ENCODE results near the gene HMG20A. TPM values are rescaled to one million over a fixed set of nuclear protein-coding genes. Genes with fewer than 3 reads are reported as not detected.
A peak's percentile ranks its signal among the peaks of the same experiment; 100 is the strongest.

Gene HMG20A
- total and polyA plus RNA-seq, 10 of the 15 experiments (the other 5 are each of a cell fraction or from before 2014, with no cell fraction given) = 30.0 to 98.7 (median 46.8) TPM

DNA sequence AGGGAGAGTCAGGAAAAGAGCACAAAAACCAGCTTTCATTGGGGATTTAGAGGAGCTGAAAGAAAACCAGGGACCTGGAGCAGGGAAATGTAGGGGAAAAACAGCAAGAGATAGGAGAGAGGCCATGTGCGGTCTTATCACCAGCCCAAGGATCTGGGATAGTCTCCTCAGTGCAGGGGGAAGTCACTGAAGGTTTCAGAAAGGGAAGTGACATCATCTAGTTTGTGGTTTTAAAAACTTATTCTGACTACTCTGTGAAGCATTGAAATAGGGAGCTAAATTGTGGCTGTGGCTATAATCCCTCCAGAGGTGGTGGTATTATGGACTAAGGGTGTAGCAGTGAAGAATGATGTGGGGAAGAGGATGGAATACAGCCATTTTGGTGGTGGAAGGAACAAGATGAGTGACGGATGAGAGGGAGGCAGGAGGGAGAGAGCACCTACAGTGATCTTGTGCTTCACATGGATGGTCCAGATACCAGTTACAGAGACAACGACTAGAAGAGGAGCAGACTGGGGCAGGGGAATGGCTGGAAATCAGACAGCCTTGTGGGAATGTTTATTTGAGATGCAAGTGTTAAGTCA, 72.7 kb downstream of the HMG20A start (continued):
- TF ChIP-seq MLLT1 (IDR thresholded peaks at IDR 0.05) = no peak
- no peak for TF ChIP-seq HSF1 (IDR thresholded peaks at IDR 0.05; ENCODE audit: low read depth, low read length)
- TF ChIP-seq KLF5 (IDR thresholded peaks at IDR 0.05; ENCODE audit: partially characterized antibody) = no peak
- no peak for TF ChIP-seq CEBPZ (IDR thresholded peaks at IDR 0.05; ENCODE audit: low read depth, low read length)
- TF ChIP-seq POLR2A (IDR thresholded peaks at IDR 0.05; ENCODE audit: low read depth, low read length) = no peak
- TF ChIP-seq, protein P1, sequence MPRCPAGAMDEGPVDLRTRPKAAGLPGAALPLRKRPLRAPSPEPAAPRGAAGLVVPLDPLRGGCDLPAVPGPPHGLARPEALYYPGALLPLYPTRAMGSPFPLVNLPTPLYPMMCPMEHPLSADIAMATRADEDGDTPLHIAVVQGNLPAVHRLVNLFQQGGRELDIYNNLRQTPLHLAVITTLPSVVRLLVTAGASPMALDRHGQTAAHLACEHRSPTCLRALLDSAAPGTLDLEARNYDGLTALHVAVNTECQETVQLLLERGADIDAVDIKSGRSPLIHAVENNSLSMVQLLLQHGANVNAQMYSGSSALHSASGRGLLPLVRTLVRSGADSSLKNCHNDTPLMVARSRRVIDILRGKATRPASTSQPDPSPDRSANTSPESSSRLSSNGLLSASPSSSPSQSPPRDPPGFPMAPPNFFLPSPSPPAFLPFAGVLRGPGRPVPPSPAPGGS (IDR thresholded peaks at IDR 0.05; ENCODE audit: borderline replicate concordance, insufficient read depth, low read depth, low read length, poor library complexity, severe bottlenecking) = no peak
- no peak for TF ChIP-seq PRDM15 (CRISPR knock-in tag; IDR thresholded peaks at IDR 0.05)
- TF ChIP-seq PKNOX1 (IDR thresholded peaks at IDR 0.05) = peak; percentile 33; the same call in 1 of the 2 replicates
- no peak for TF ChIP-seq EZH2 (IDR thresholded peaks at IDR 0.05; ENCODE audit: borderline replicate concordance, control insufficient read depth, low read depth, low read length)
- no peak for TF ChIP-seq TCF12 (IDR thresholded peaks at IDR 0.05; ENCODE audit: low read depth, low read length)
- no peak for TF ChIP-seq MAX (IDR thresholded peaks at IDR 0.05; ENCODE audit: low read depth, low read length)
- no peak for TF ChIP-seq ZNF274 (IDR thresholded peaks at IDR 0.05; ENCODE audit: insufficient read depth, insufficient read length)
